CD14-positive monocyte (primary cell): ENCODE measurements around the gene METTL2B. TPM values are rescaled to one million over a fixed set of nuclear protein-coding genes. Genes with fewer than 3 reads are reported as not detected.
A peak's percentile ranks its signal among the peaks of the same experiment; 100 is the strongest.
"Not testable (repeated sequence)": the region's sequence is repeated elsewhere in the genome, so short reads cannot be mapped to it uniquely, and the experiment has no call there.

Experiments used
- DNase-seq, 3 donors: peaks; one replicate each; pipeline ENCODE4 v3.0.0-alpha.2; 2011 to 2022
- H2AFZ ChIP-seq: 2 replicates; pipeline ENCODE4 v1.6.0; 2012; ENCODE audit warnings: mild to moderate bottlenecking, low read depth, low read length, inconsistent platforms; ENCODE audit not compliant: insufficient read depth, poor library complexity, severe bottlenecking
- H3K27ac ChIP-seq, 2 donors: 1 replicate in 1 of 2; 2 replicates in 1 of 2; pipeline ENCODE4 v1.5.1; 2012 to 2013; ENCODE audit warnings: low read length in 2 of 2, control low read depth in 1 of 2, inconsistent platforms in 1 of 2, low read depth in 1 of 2, mild to moderate bottlenecking in 1 of 2
- H3K27me3 ChIP-seq, 2 donors: one replicate each; pipeline versions ENCODE4 v1.6.0 to v1.6.1; 2011 to 2013; ENCODE audit warnings: low read length in 2 of 2; ENCODE audit not compliant: control insufficient read depth in 2 of 2, insufficient read depth in 2 of 2
- H3K36me3 ChIP-seq, 2 donors: replicated peaks in 1 of 2; 1 replicate in 1 of 2; 2 replicates in 1 of 2; pipeline versions ENCODE4 v1.5.1 to v1.6.1; 2012 to 2013; ENCODE audit warnings: low read length in 2 of 2, control low read depth in 1 of 2, inconsistent platforms in 1 of 2, mild to moderate bottlenecking in 1 of 2; ENCODE audit not compliant: insufficient read depth in 2 of 2, control insufficient read depth in 1 of 2
- H3K4me1 ChIP-seq, 2 donors: 1 replicate in 1 of 2; 2 replicates in 1 of 2; pipeline versions ENCODE4 v1.5.1 to v1.6.1; 2012 to 2013; ENCODE audit warnings: low read length in 2 of 2, control low read depth in 1 of 2, inconsistent platforms in 1 of 2, mild to moderate bottlenecking in 1 of 2, moderate library complexity in 1 of 2; ENCODE audit not compliant: insufficient read depth in 2 of 2, control insufficient read depth in 1 of 2
- H3K4me2 ChIP-seq: replicated peaks from 2 replicates; pipeline ENCODE3; 2012; ENCODE audit warnings: low read length, moderate library complexity, mild to moderate bottlenecking; ENCODE audit not compliant: poor library complexity, severe bottlenecking; ENCODE audit errors: extremely low read depth
- H3K4me3 ChIP-seq, 3 experiments: fragments of 200-600 bp in 1 of 3; sonication (generic) in 1 of 3; replicated peaks in 1 of 3; 1 replicate in 2 of 3; 2 replicates in 1 of 3; pipeline ENCODE4 v1.5.1; 2011 to 2013; ENCODE audit warnings: low read length in 3 of 3, mild to moderate bottlenecking in 3 of 3, control low read depth in 2 of 3, low read depth in 2 of 3, inconsistent platforms in 1 of 3, moderate library complexity in 1 of 3
- H3K79me2 ChIP-seq: 2 replicates; pipeline ENCODE4 v1.6.0; 2012; ENCODE audit warnings: mild to moderate bottlenecking, control low read depth, inconsistent platforms, low read length, moderate library complexity; ENCODE audit not compliant: insufficient read depth
- H3K9ac ChIP-seq: 2 replicates; pipeline ENCODE4 v1.6.0; 2017; ENCODE audit warnings: low read length, mild to moderate bottlenecking; ENCODE audit not compliant: insufficient read depth, poor library complexity, severe bottlenecking
- H3K9me3 ChIP-seq, 2 donors: replicated peaks in 1 of 2; 1 replicate in 1 of 2; 2 replicates in 1 of 2; pipeline versions ENCODE4 v1.5.1 to v1.6.1; 2012 to 2013; ENCODE audit warnings: low read length in 2 of 2, control low read depth in 1 of 2; ENCODE audit not compliant: control insufficient read depth in 1 of 2, insufficient read depth in 1 of 2
- H4K20me1 ChIP-seq: 2 replicates; pipeline ENCODE4 v1.6.0; 2012; ENCODE audit warnings: mild to moderate bottlenecking, low read length, control low read depth, moderate library complexity; ENCODE audit not compliant: insufficient read depth
- H3K27ac Mint-ChIP-seq, 7 donors: one replicate each; pipeline ENCODE4 v1.8.0; 2020; ENCODE audit warnings: mild to moderate bottlenecking in 7 of 7, mixed read lengths in 7 of 7, moderate library complexity in 6 of 7, inconsistent platforms in 2 of 7
- H3K27me3 Mint-ChIP-seq, 3 donors: one replicate each; pipeline ENCODE4 v1.8.0; 2021 to 2022; ENCODE audit warnings: low read depth in 3 of 3, mild to moderate bottlenecking in 3 of 3, mixed read lengths in 3 of 3, moderate library complexity in 3 of 3, inconsistent platforms in 1 of 3
- H3K36me3 Mint-ChIP-seq, 2 donors: one replicate each; pipeline ENCODE4 v1.8.0; 2020; ENCODE audit warnings: mixed read lengths in 2 of 2, inconsistent platforms in 1 of 2, mild to moderate bottlenecking in 1 of 2
- H3K4me1 Mint-ChIP-seq: one replicate; pipeline ENCODE4 v1.8.0; 2020; ENCODE audit warnings: mild to moderate bottlenecking, mixed read lengths
- H3K4me3 Mint-ChIP-seq, 2 donors: one replicate each; pipeline ENCODE4 v1.8.0; 2020; ENCODE audit warnings: mild to moderate bottlenecking in 2 of 2, mixed read lengths in 2 of 2, moderate library complexity in 1 of 2
- H3K9me3 Mint-ChIP-seq, 7 donors: one replicate each; pipeline ENCODE4 v1.8.0; 2020 to 2022; ENCODE audit warnings: mixed read lengths in 7 of 7, mild to moderate bottlenecking in 6 of 7, moderate library complexity in 6 of 7, inconsistent platforms in 2 of 7
- WGBS: methylation state at CpG from one replicate; pipeline ENCODE4 v1.1.5; 2013; ENCODE audit warnings: missing lambda C conversion rate; ENCODE audit not compliant: insufficient coverage; 5-methylcytosine and 5-hydroxymethylcytosine counted together
- intact Hi-C, 2 donors: fragments of 100-400 bp; cut with micrococcal nuclease; formaldehyde crosslinking; loops; one replicate each; pipeline versions ENCODE4 v1.15.0 to v1.15.1; 2023
- polyA plus RNA-seq, 3 donors: library from polyadenylated mRNA; depleted of rRNA in 1 of 3; unstranded in 2 of 3; stranded (reverse) in 1 of 3; fragments of 300-500 nt in 2 of 3; fragments of >200 nt in 1 of 3; fragmentation: Illumina TruSeq in 2 of 3; gene quantifications; 1 replicate in 2 of 3; 2 replicates in 1 of 3; pipeline ENCODE4 v1.2.3, GENCODE V29; 2012 to 2021

Gene METTL2B
- polyA plus RNA-seq, 3 donors, result 7.5 to 11.1 (median 10.1) TPM

GRCh38 chr7:128523932-128524524 is 47.5 kb downstream of the METTL2B start:
- H3K27ac Mint-ChIP-seq, result peak overlapping the region in 6 of 7 donors; percentile 10 to 93 (median 70)
- H3K4me2 ChIP-seq, intact Hi-C loops, H3K36me3 Mint-ChIP-seq, H2AFZ ChIP-seq, DNase-seq, H3K4me3 Mint-ChIP-seq, H3K9me3 Mint-ChIP-seq, H3K9me3 ChIP-seq, H3K4me3 ChIP-seq, H3K27me3 ChIP-seq, H3K79me2 ChIP-seq, H3K27me3 Mint-ChIP-seq, H3K9ac ChIP-seq, H4K20me1 ChIP-seq, H3K36me3 ChIP-seq: not testable (repeated sequence)
- Histone ChIP-seq H3K4me1 (peaks cover 16 to 34% of the 10 kb centered on the region in 2 donors), H3K27ac (peak overlapping the region in 1 of 2 donors; percentile 58)
- 67% methylated on average over 1 of the region's 9 CpGs for WGBS
- peaks cover 19% of the 10 kb centered on the region for H3K4me1 Mint-ChIP-seq

GRCh38 chr7:128525584-128525983 is 49.0 kb downstream of the METTL2B start:
- DNase-seq, H3K36me3 Mint-ChIP-seq, H4K20me1 ChIP-seq, H3K27me3 ChIP-seq, H2AFZ ChIP-seq, intact Hi-C loops, H3K27me3 Mint-ChIP-seq, H3K4me3 Mint-ChIP-seq, H3K4me3 ChIP-seq, H3K9me3 Mint-ChIP-seq, H3K9ac ChIP-seq, H3K27ac ChIP-seq, H3K4me2 ChIP-seq, H3K9me3 ChIP-seq, H3K36me3 ChIP-seq: not testable (repeated sequence)
- peaks cover 13% of the 10 kb centered on the region for H3K79me2 ChIP-seq
- H3K27ac Mint-ChIP-seq, result peak overlapping the region in 3 of 7 donors; percentile 0 to 61 (median 30)
- no CpG with 5 or more reads among the region's 4 CpGs for WGBS
- peaks cover 26 to 46% of the 10 kb centered on the region in 2 donors for H3K4me1 ChIP-seq
- peaks cover 26% of the 10 kb centered on the region for H3K4me1 Mint-ChIP-seq

- peak in 2 of 3 donors; percentile 29 to 45 for DNase-seq
- H3K27me3 Mint-ChIP-seq, H3K9me3 Mint-ChIP-seq, H3K4me3 ChIP-seq, H4K20me1 ChIP-seq, H3K27me3 ChIP-seq, H3K4me2 ChIP-seq, H3K9ac ChIP-seq, H3K9me3 ChIP-seq, H3K4me3 Mint-ChIP-seq, H3K36me3 ChIP-seq, intact Hi-C loops, H3K36me3 Mint-ChIP-seq, H2AFZ ChIP-seq: not testable (repeated sequence)
- Histone ChIP-seq H3K27ac (peak overlapping the region in 1 of 2 donors; percentile 40), H3K4me1 (peaks cover 26 to 46% of the 10 kb centered on the region in 2 donors), H3K79me2 (peaks cover 15% of the 10 kb centered on the region)
- Mint-ChIP-seq H3K27ac (peak overlapping the region in 3 of 7 donors; percentile 30 to 73 (median 65)), H3K4me1 (peaks cover 26% of the 10 kb centered on the region)
- 0% methylated on average over 1 of the region's 3 CpGs for WGBS
Measured at GRCh38 chr7:128526062-128526466, 49.5 kb downstream of the METTL2B start.

- Histone ChIP-seq H3K79me2 (peaks cover 45% of the 10 kb centered on the region), H4K20me1 (peaks cover 12% of the 10 kb centered on the region), H3K4me1 (peaks cover 23 to 39% of the 10 kb centered on the region in 2 donors)
- H3K9ac ChIP-seq, H3K36me3 ChIP-seq, H3K4me2 ChIP-seq, intact Hi-C loops, H2AFZ ChIP-seq, H3K4me3 ChIP-seq, H3K27me3 ChIP-seq, DNase-seq, H3K27me3 Mint-ChIP-seq, H3K27ac ChIP-seq, H3K4me3 Mint-ChIP-seq, H3K9me3 Mint-ChIP-seq, H3K9me3 ChIP-seq: not testable (repeated sequence)
- peaks cover 9 to 12% of the 10 kb centered on the region in 2 donors for H3K36me3 Mint-ChIP-seq
- peak overlapping the region in 1 of 7 donors; percentile 30 for H3K27ac Mint-ChIP-seq
- 93% methylated on average over 6 of the region's 16 CpGs for WGBS
- H3K4me1 Mint-ChIP-seq, result peaks cover 30% of the 10 kb centered on the region
Measured at GRCh38 chr7:128529191-128529590, 52.6 kb downstream of the METTL2B start.
